G401 (cell line): ENCODE measurements around the gene TTPAL. TPM values are rescaled to one million over a fixed set of nuclear protein-coding genes. Genes with fewer than 3 reads are reported as not detected.

Source experiments
- DNase-seq: peaks from one replicate; pipeline ENCODE4 v3.0.0-alpha.2; 2015; ENCODE audit warnings: low spot score
- in situ Hi-C: cut with HindIII; loops from 2 replicates; pipeline ENCODE4 v1.10.0; 2016; ENCODE audit warnings: low sequenced_read_pairs, mixed read lengths
- total RNA-seq: library from RNA; depleted of rRNA; stranded (reverse); fragments of >200 nt; shearing (Covaris generic); gene quantifications from 2 replicates; pipeline ENCODE4 v1.2.3, GENCODE V29; 2014

Gene TTPAL
- total RNA-seq, 1 experiment from 2014 or later, result 6.1 TPM

- in situ Hi-C loops, result no loop called here
Measured at GRCh38 chr20:44438782-44439181, 36.9 kb upstream of the TTPAL start.

GRCh38 chr20:44439318-44439717 is 36.4 kb upstream of the TTPAL start:
- in situ Hi-C loops, result no loop called here
- DNase-seq, result no peak

More at GRCh38 chr20:44438782-44439181, 36.9 kb upstream of the TTPAL start:
- DNase-seq, result no peak

- in situ Hi-C loops, result no loop called here
Measured at GRCh38 chr20:44442298-44443070, 33.2 kb upstream of the TTPAL start.

GRCh38 chr20:44445742-44446710 is 29.6 kb upstream of the TTPAL start:
- DNase-seq, result no peak
- in situ Hi-C loops, result no loop called here

More at GRCh38 chr20:44442298-44443070, 33.2 kb upstream of the TTPAL start:
- no peak for DNase-seq

- in situ Hi-C loops, result no loop called here
- no peak for DNase-seq
Measured at GRCh38 chr20:44447827-44448419, 27.8 kb upstream of the TTPAL start.

- DNase-seq, result no peak
- in situ Hi-C loops, result no loop called here
Measured at GRCh38 chr20:44448753-44449546, 26.7 kb upstream of the TTPAL start.

- DNase-seq, result no peak
- in situ Hi-C loops, result no loop called here
Measured at GRCh38 chr20:44449864-44450263, 25.8 kb upstream of the TTPAL start.

GRCh38 chr20:44450281-44450889 is 25.3 kb upstream of the TTPAL start:
- in situ Hi-C loops, result no loop called here
- no peak for DNase-seq

GRCh38 chr20:44450903-44451450 is 24.7 kb upstream of the TTPAL start:
- no peak for DNase-seq
- in situ Hi-C loops, result no loop called here

GRCh38 chr20:44454306-44454963 is 21.2 kb upstream of the TTPAL start:
- in situ Hi-C loops, result no loop called here
- no peak for DNase-seq

GRCh38 chr20:44455126-44455525 is 20.5 kb upstream of the TTPAL start:
- in situ Hi-C loops, result no loop called here
- DNase-seq, result no peak

GRCh38 chr20:44456611-44457010 is 19.1 kb upstream of the TTPAL start:
- in situ Hi-C loops, result no loop called here
- no peak for DNase-seq

GRCh38 chr20:44457016-44457415 is 18.7 kb upstream of the TTPAL start:
- DNase-seq, result no peak
- in situ Hi-C loops, result no loop called here

- DNase-seq, result no peak
- in situ Hi-C loops, result no loop called here
Measured at GRCh38 chr20:44459271-44459670, 16.4 kb upstream of the TTPAL start.

GRCh38 chr20:44460795-44461141 is 14.9 kb upstream of the TTPAL start:
- in situ Hi-C loops, result loop anchor here (10.0 kb wide), 2 partner anchors 66 to 136 kb away; no protein-coding TSS in a partner anchor

GRCh38 chr20:44461142-44461802 is 14.4 kb upstream of the TTPAL start:
- in situ Hi-C loops, result loop anchor here (10.0 kb wide), 2 partner anchors 66 to 136 kb away; no protein-coding TSS in a partner anchor
- no peak for DNase-seq

More at GRCh38 chr20:44460795-44461141, 14.9 kb upstream of the TTPAL start:
- peak; percentile 40 for DNase-seq

- in situ Hi-C loops, result loop anchor here (10.0 kb wide), 2 partner anchors 67 to 137 kb away; no protein-coding TSS in a partner anchor
- no peak for DNase-seq
Measured at GRCh38 chr20:44461803-44462174, 13.9 kb upstream of the TTPAL start.
